Caco-2 (cell line): ENCODE data around the gene CHSY1. TPM values are rescaled to one million over a fixed set of nuclear protein-coding genes. Genes with fewer than 3 reads are reported as not detected.
A peak's percentile ranks its signal among the peaks of the same experiment; 100 is the strongest.

Source experiments
- Bru-seq: library from RNA; stranded (reverse); fragments of 400-500 nt; gene quantifications from one replicate; lab custom pipeline; 2021; lab: Mats Ljungman, UMichigan
- BruChase-seq, 2 experiments: library from RNA; stranded (reverse); fragments of 400-500 nt; gene quantifications; one replicate each; lab custom pipeline; 2021; lab: Mats Ljungman, UMichigan
- BruUV-seq: library from RNA; stranded (reverse); fragments of 400-500 nt; replicated peaks from 2 replicates; lab custom pipeline; 2021; lab: Mats Ljungman, UMichigan
- CTCF ChIA-PET: fragments of 300-600 bp; sonication (Branson Sonifier 250); formaldehyde crosslinking; loops from one replicate; lab custom pipeline; 2022; ENCODE audit warnings: antibody characterized with exemption; lab: Charles Lee
- POLR2A ChIA-PET: fragments of 300-600 bp; sonication (Branson Sonifier 250); formaldehyde crosslinking; loops from one replicate; lab custom pipeline; 2022; ENCODE audit warnings: antibody characterized with exemption; lab: Charles Lee
- DNase-seq, 2 experiments: peaks; one replicate each; pipeline versions ENCODE4 v3.0.0 to v3.0.0-alpha.2; 2020 to 2022
- H3K27me3 ChIP-seq: replicated peaks from 2 replicates; pipeline ENCODE4 v1.6.0; 2011; ENCODE audit warnings: low read length; ENCODE audit not compliant: control insufficient read depth, insufficient read depth
- H3K36me3 ChIP-seq: 2 replicates; pipeline ENCODE4 v1.5.1; 2011; ENCODE audit warnings: low read length; ENCODE audit not compliant: control insufficient read depth, insufficient read depth
- H3K4me1 ChIP-seq: fragments of 250-450 bp; sonication (Bioruptor Pico); 2 replicates; pipeline ENCODE4 v1.5.1; 2020; ENCODE audit warnings: mild to moderate bottlenecking
- H3K4me3 ChIP-seq: 2 replicates; pipeline ENCODE4 v1.5.1; 2011; ENCODE audit warnings: low read depth, mild to moderate bottlenecking, control low read depth, low read length
- H3K9me3 ChIP-seq: fragments of 250-450 bp; sonication (Bioruptor Pico); 2 replicates; pipeline ENCODE4 v1.5.1; 2020; ENCODE audit warnings: mild to moderate bottlenecking, moderate library complexity
- H3K27ac Mint-ChIP-seq: one replicate; pipeline ENCODE4 v1.8.0; 2022; ENCODE audit warnings: mixed read lengths; ENCODE audit not compliant: unreplicated experiment
- H3K27me3 Mint-ChIP-seq: one replicate; pipeline ENCODE4 v1.8.0; 2022; ENCODE audit warnings: mixed read lengths; ENCODE audit not compliant: insufficient read depth, unreplicated experiment
- H3K36me3 Mint-ChIP-seq: one replicate; pipeline ENCODE4 v1.8.0; 2022; ENCODE audit warnings: mild to moderate bottlenecking, mixed read lengths; ENCODE audit not compliant: insufficient read depth, unreplicated experiment
- H3K4me1 Mint-ChIP-seq: one replicate; pipeline ENCODE4 v1.8.0; 2022; ENCODE audit warnings: low read depth, mixed read lengths; ENCODE audit not compliant: unreplicated experiment
- H3K4me3 Mint-ChIP-seq: one replicate; pipeline ENCODE4 v1.8.0; 2022; ENCODE audit warnings: mild to moderate bottlenecking, moderate library complexity, mixed read lengths; ENCODE audit not compliant: unreplicated experiment
- H3K9me3 Mint-ChIP-seq: one replicate; pipeline ENCODE4 v1.8.0; 2022; ENCODE audit warnings: mixed read lengths; ENCODE audit not compliant: unreplicated experiment
- CTCF ChIP-seq, 2 experiments: fragments of 200-600 bp in 1 of 2; IDR thresholded peaks; 1 replicate in 1 of 2; 2 replicates in 1 of 2; pipeline versions ENCODE4 v1.5.1 to v1.8.0; 2011 to 2022; ENCODE audit warnings: antibody characterized with exemption in 1 of 2, control low read depth in 1 of 2, inconsistent platforms in 1 of 2, low read depth in 1 of 2, low read length in 1 of 2, mild to moderate bottlenecking in 1 of 2, moderate library complexity in 1 of 2; ENCODE audit not compliant: insufficient read depth in 1 of 2, severe bottlenecking in 1 of 2, unreplicated experiment in 1 of 2
- intact Hi-C: fragments of 100-400 bp; cut with micrococcal nuclease; formaldehyde crosslinking; loops from one replicate; pipeline ENCODE4 v1.10.0; 2022; ENCODE audit not compliant: unreplicated experiment
- long read RNA-seq: library from polyadenylated mRNA; stranded (forward); transcript quantifications from one replicate; pipeline ENCODE4 v2.0.0, GENCODE V29; 2022
- total RNA-seq: library from RNA; stranded (reverse); gene quantifications from 2 replicates; pipeline ENCODE4 v1.2.3, GENCODE V29; 2022

Gene CHSY1
- 17.5 and 18.7 TPM in 2 replicates for total RNA-seq
- Bru-seq, nascent RNA = percentile 77 among the genes with signal in this experiment
- percentile 79 among the genes with signal in this experiment for BruChase-seq, experiment 1, labeled RNA remaining after a 2-hour chase
- BruChase-seq, experiment 2, labeled RNA remaining after a 6-hour chase = percentile 69 among the genes with signal in this experiment
- long read RNA-seq, full-length matches to known transcripts = 8 of 14 reads
- long read RNA-seq, partial matches to known transcripts = 1 of 14 reads
- long read RNA-seq, other reads (novel, unspliced or antisense) = 5 of 14 reads

- H3K9me3 Mint-ChIP-seq = no peaks in the 10 kb centered on the region
- peaks cover 8% of the 10 kb centered on the region for H3K4me1 Mint-ChIP-seq
- BruUV-seq = TSS peak; percentile 79
These were observed at the start of gene CHSY1 for GRCh38 chr15:101251830-101252820. TSS of gene CHSY1 (minus strand) at chr15:101252048. CDS start at chr15:101251456, 592 bp downstream.

GRCh38 chr15:101296418-101297405 is 44.9 kb upstream of the CHSY1 start:
- Mint-ChIP-seq H3K27ac (no peak overlapping the region), H3K4me1 (peaks cover 7% of the 10 kb centered on the region), H3K4me3 (peak overlapping the region; percentile 93), H3K27me3 (no peaks in the 10 kb centered on the region), H3K9me3 (no peaks in the 10 kb centered on the region), H3K36me3 (peaks cover 30% of the 10 kb centered on the region)
- Histone ChIP-seq H3K4me3 (peak overlapping the region; percentile 99), H3K4me1 (peaks cover 7% of the 10 kb centered on the region; the same call in 1 of the 2 replicates), H3K9me3 (no peaks in the 10 kb centered on the region), H3K36me3 (no peaks in the 10 kb centered on the region), H3K27me3 (no peaks in the 10 kb centered on the region)
- no peak for TF ChIP-seq CTCF (IDR thresholded peaks at IDR 0.05; ENCODE audit: insufficient read depth in 1 of 2, low read depth in 1 of 2, low read length in 1 of 2, severe bottlenecking in 1 of 2, unreplicated experiment in 1 of 2)
- CTCF ChIA-PET = no interaction called here
- POLR2A ChIA-PET = no interaction called here
- no peak for DNase-seq
- intact Hi-C loops = loop anchor here (2.0 to 5.0 kb wide), 2 partner anchors 196 to 354 kb away; no protein-coding TSS in a partner anchor
- no TSS peak for BruUV-seq

More at GRCh38 chr15:101251830-101252820, at the start of gene CHSY1:
- Histone ChIP-seq H3K4me3 (peak within 1 kb of the TSS; percentile 88), H3K4me1 (peaks cover 17% of the 10 kb centered on the region), H3K27me3 (no peaks in the 10 kb centered on the region), H3K36me3 (no peaks in the 10 kb centered on the region), H3K9me3 (no peaks in the 10 kb centered on the region)
- Mint-ChIP-seq H3K27me3 (no peaks in the 10 kb centered on the region), H3K36me3 (peaks cover 1% of the 10 kb centered on the region), H3K4me3 (peak within 1 kb of the TSS; percentile 87), H3K27ac (peak within 1 kb of the TSS; percentile 67)
- no peak for TF ChIP-seq CTCF (IDR thresholded peaks at IDR 0.05; ENCODE audit: insufficient read depth in 1 of 2, low read depth in 1 of 2, low read length in 1 of 2, severe bottlenecking in 1 of 2, unreplicated experiment in 1 of 2)
- intact Hi-C loops = no loop called here
- ChIA-PET CTCF (interaction anchor here (0.8 to 0.9 kb wide), 3 partner anchors 8 to 26 kb away, joined by 3 to 6 read pairs (median 4); no protein-coding TSS in a partner anchor), POLR2A (interaction anchor here (0.6 to 0.7 kb wide), 11 partner anchors 12 to 1306 kb away, joined by 3 to 10 read pairs (median 4); partner anchors contain the start of gene SNRPA1)
- peak; percentile 80 to 87 for DNase-seq
